ENCODE results near the gene MYH1.

The MYH1 gene

GRCh38 chr17:10516065-10516464 is 2.3 kb downstream of the MYH1 start:
- H3K4me2 ChIP-seq (ENCODE audit: low read depth, low read length, poor library complexity, severe bottlenecking): no peak overlapping the region
- H3K36me3 ChIP-seq (ENCODE audit: insufficient read depth, low read length): no peaks in the 10 kb centered on the region
- no peak overlapping the region for H2AFZ ChIP-seq (ENCODE audit: low read length)
- no peaks in the 10 kb centered on the region for H3K4me1 ChIP-seq (ENCODE audit: insufficient read depth, low read length, poor library complexity, severe bottlenecking)
- H3F3A ChIP-seq (ENCODE audit: low read depth): no peaks in the 10 kb centered on the region
- H3K79me2 ChIP-seq (ENCODE audit: insufficient read depth, low read length): no peaks in the 10 kb centered on the region
- H4K20me1 ChIP-seq (ENCODE audit: insufficient read depth, low read length, poor library complexity, severe bottlenecking): no peaks in the 10 kb centered on the region
- H3K9me2 ChIP-seq (replicated peaks; ENCODE audit: low read depth, low read length): no peaks in the 10 kb centered on the region
- H3K27me3 ChIP-seq (ENCODE audit: insufficient read depth, low read length, poor library complexity, severe bottlenecking): no peaks in the 10 kb centered on the region
- no peaks in the 10 kb centered on the region for H3K9me3 ChIP-seq (ENCODE audit: insufficient read depth, low read depth, low read length)
- TF ChIP-seq EZH2phosphoT487 (IDR thresholded peaks at IDR 0.05; ENCODE audit: borderline replicate concordance) (no peak), CTCF (conservative IDR thresholded peaks at IDR 0.05; ENCODE audit: low read length) (no peak)
- no peak overlapping the region for H3K9ac ChIP-seq (ENCODE audit: low read depth, low read length, poor library complexity, severe bottlenecking)
- no peak overlapping the region for H3K4me3 ChIP-seq (ENCODE audit: low read length, poor library complexity, severe bottlenecking)

GRCh38 chr17:10513299-10514067 is 4.9 kb downstream of the MYH1 start:
- no peak overlapping the region for H2AFZ ChIP-seq (ENCODE audit: low read length)
- no peak overlapping the region for H3K9ac ChIP-seq (ENCODE audit: low read depth, low read length, poor library complexity, severe bottlenecking)
- no peaks in the 10 kb centered on the region for H3K79me2 ChIP-seq (ENCODE audit: insufficient read depth, low read length)

GRCh38 chr17:10512856-10513255 is 5.5 kb downstream of the MYH1 start:
- no peak overlapping the region for H2AFZ ChIP-seq (ENCODE audit: low read length)
- H3K9me2 ChIP-seq (replicated peaks; ENCODE audit: low read depth, low read length): no peaks in the 10 kb centered on the region
- H3K9me3 ChIP-seq (ENCODE audit: insufficient read depth, low read depth, low read length): no peaks in the 10 kb centered on the region
- H3K4me1 ChIP-seq (ENCODE audit: insufficient read depth, low read length, poor library complexity, severe bottlenecking): no peaks in the 10 kb centered on the region
- no peak overlapping the region for H3K9ac ChIP-seq (ENCODE audit: low read depth, low read length, poor library complexity, severe bottlenecking)
- TF ChIP-seq EZH2phosphoT487 (IDR thresholded peaks at IDR 0.05; ENCODE audit: borderline replicate concordance): no peak
- no peak for TF ChIP-seq CTCF (conservative IDR thresholded peaks at IDR 0.05; ENCODE audit: low read length)
- H3K27me3 ChIP-seq (ENCODE audit: insufficient read depth, low read length, poor library complexity, severe bottlenecking): no peaks in the 10 kb centered on the region
- no peaks in the 10 kb centered on the region for H4K20me1 ChIP-seq (ENCODE audit: insufficient read depth, low read length, poor library complexity, severe bottlenecking)
- no peaks in the 10 kb centered on the region for H3F3A ChIP-seq (ENCODE audit: low read depth)
- no peaks in the 10 kb centered on the region for H3K79me2 ChIP-seq (ENCODE audit: insufficient read depth, low read length)
- H3K36me3 ChIP-seq (ENCODE audit: insufficient read depth, low read length): no peaks in the 10 kb centered on the region
- H3K4me3 ChIP-seq (ENCODE audit: low read length, poor library complexity, severe bottlenecking): no peak overlapping the region
- no peak overlapping the region for H3K4me2 ChIP-seq (ENCODE audit: low read depth, low read length, poor library complexity, severe bottlenecking)

More at GRCh38 chr17:10513299-10514067, 4.9 kb downstream of the MYH1 start:
- no peak overlapping the region for H3K4me3 ChIP-seq (ENCODE audit: low read length, poor library complexity, severe bottlenecking)
- no peak overlapping the region for H3K4me2 ChIP-seq (ENCODE audit: low read depth, low read length, poor library complexity, severe bottlenecking)
- H3K27me3 ChIP-seq (ENCODE audit: insufficient read depth, low read length, poor library complexity, severe bottlenecking): no peaks in the 10 kb centered on the region
- H4K20me1 ChIP-seq (ENCODE audit: insufficient read depth, low read length, poor library complexity, severe bottlenecking): no peaks in the 10 kb centered on the region
- no peaks in the 10 kb centered on the region for H3K36me3 ChIP-seq (ENCODE audit: insufficient read depth, low read length)
- H3K4me1 ChIP-seq (ENCODE audit: insufficient read depth, low read length, poor library complexity, severe bottlenecking): no peaks in the 10 kb centered on the region
- TF ChIP-seq CTCF (conservative IDR thresholded peaks at IDR 0.05; ENCODE audit: low read length): no peak; the same call in 1 of the 2 replicates
- no peak for TF ChIP-seq EZH2phosphoT487 (IDR thresholded peaks at IDR 0.05; ENCODE audit: borderline replicate concordance)
- no peaks in the 10 kb centered on the region for H3F3A ChIP-seq (ENCODE audit: low read depth)
- H3K9me2 ChIP-seq (replicated peaks; ENCODE audit: low read depth, low read length): no peaks in the 10 kb centered on the region
- no peaks in the 10 kb centered on the region for H3K9me3 ChIP-seq (ENCODE audit: insufficient read depth, low read depth, low read length)

Data from Loucy (cell line).